HG02938 (cell line): ENCODE data around the gene ARFRP1.
"Not testable (repeated sequence)": the region's sequence is repeated elsewhere in the genome, so short reads cannot be mapped to it uniquely, and the experiment has no call there.

Experiments used
- ATAC-seq: cut with Tn5 transposase; IDR thresholded peaks from one replicate; pipeline ENCODE4 v1.9.1; 2021; ENCODE audit warnings: mild to moderate bottlenecking, moderate library complexity; ENCODE audit not compliant: unreplicated experiment

ARFRP1 gene

GRCh38 chr20:63733579-63734081, 25.9 kb upstream of the ARFRP1 start:
- ATAC-seq = no peak

- ATAC-seq = no peak
These were observed 25.3 kb upstream of the ARFRP1 start for GRCh38 chr20:63733117-63733516.

- ATAC-seq = no peak
These were observed 24.6 kb upstream of the ARFRP1 start for GRCh38 chr20:63732118-63733095.

GRCh38 chr20:63731410-63731809, 23.6 kb upstream of the ARFRP1 start:
- no peak for ATAC-seq

- not testable (repeated sequence) for ATAC-seq
These were observed 22.5 kb upstream of the ARFRP1 start for GRCh38 chr20:63730189-63730733.

GRCh38 chr20:63722967-63723622, 15.3 kb upstream of the ARFRP1 start:
- not testable (repeated sequence) for ATAC-seq

GRCh38 chr20:63718996-63719395, 11.2 kb upstream of the ARFRP1 start:
- ATAC-seq = no peak

GRCh38 chr20:63714858-63715257, 7.1 kb upstream of the ARFRP1 start:
- no peak for ATAC-seq

- no peak for ATAC-seq
These were observed 4.4 kb upstream of the ARFRP1 start for GRCh38 chr20:63712191-63712590.

- no peak for ATAC-seq
These were observed 3.4 kb upstream of the ARFRP1 start for GRCh38 chr20:63711085-63711645.

- no peak for ATAC-seq
These were observed 1.4 kb upstream of the ARFRP1 start for GRCh38 chr20:63709149-63709527.

GRCh38 chr20:63708301-63709148, 749 bp upstream of the ARFRP1 start:
- peak; percentile 30 for ATAC-seq

GRCh38 chr20:63706852-63707557, 771 bp downstream of the ARFRP1 start:
- peak; percentile 28 for ATAC-seq

GRCh38 chr20:63706027-63706695, 1.6 kb downstream of the ARFRP1 start:
- ATAC-seq = no peak

GRCh38 chr20:63705232-63706026, 2.3 kb downstream of the ARFRP1 start:
- no peak for ATAC-seq

- no peak for ATAC-seq
These were observed 3.0 kb downstream of the ARFRP1 start for GRCh38 chr20:63704749-63705117.

- no peak for ATAC-seq
These were observed 3.6 kb downstream of the ARFRP1 start for GRCh38 chr20:63703976-63704748.
